ENCODE data around the gene FDXR. TPM values are rescaled to one million over a fixed set of nuclear protein-coding genes. Genes with fewer than 3 reads are reported as not detected.

The FDXR gene
- total RNA-seq, 1 donor from 2014 or later, result 12.6 TPM

- peaks cover 21% of the 10 kb centered on the region for H3K36me3 ChIP-seq
- no peaks in the 10 kb centered on the region for H3K4me1 ChIP-seq
- no peak overlapping the region for H3K27ac ChIP-seq
- intact Hi-C loops (cut with DNase I), result no loop called here
- ATAC-seq, result peak; percentile 63 to 84
- TF ChIP-seq, protein P1, sequence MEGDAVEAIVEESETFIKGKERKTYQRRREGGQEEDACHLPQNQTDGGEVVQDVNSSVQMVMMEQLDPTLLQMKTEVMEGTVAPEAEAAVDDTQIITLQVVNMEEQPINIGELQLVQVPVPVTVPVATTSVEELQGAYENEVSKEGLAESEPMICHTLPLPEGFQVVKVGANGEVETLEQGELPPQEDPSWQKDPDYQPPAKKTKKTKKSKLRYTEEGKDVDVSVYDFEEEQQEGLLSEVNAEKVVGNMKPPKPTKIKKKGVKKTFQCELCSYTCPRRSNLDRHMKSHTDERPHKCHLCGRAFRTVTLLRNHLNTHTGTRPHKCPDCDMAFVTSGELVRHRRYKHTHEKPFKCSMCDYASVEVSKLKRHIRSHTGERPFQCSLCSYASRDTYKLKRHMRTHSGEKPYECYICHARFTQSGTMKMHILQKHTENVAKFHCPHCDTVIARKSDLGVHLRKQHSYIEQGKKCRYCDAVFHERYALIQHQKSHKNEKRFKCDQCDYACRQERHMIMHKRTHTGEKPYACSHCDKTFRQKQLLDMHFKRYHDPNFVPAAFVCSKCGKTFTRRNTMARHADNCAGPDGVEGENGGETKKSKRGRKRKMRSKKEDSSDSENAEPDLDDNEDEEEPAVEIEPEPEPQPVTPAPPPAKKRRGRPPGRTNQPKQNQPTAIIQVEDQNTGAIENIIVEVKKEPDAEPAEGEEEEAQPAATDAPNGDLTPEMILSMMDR (IDR thresholded peaks at IDR 0.05), result no peak
- DNase-seq, result peak; percentile 78
- H3K9me3 ChIP-seq, result no peaks in the 10 kb centered on the region
- no peak overlapping the region for H3K4me3 ChIP-seq
- H3K27me3 ChIP-seq (ENCODE audit: low read depth), result no peaks in the 10 kb centered on the region
These were observed 45.0 kb downstream of the FDXR start for GRCh38 chr17:74827800-74828199.

GRCh38 chr17:74825952-74826719, 46.7 kb downstream of the FDXR start:
- Histone ChIP-seq H3K9me3 (no peaks in the 10 kb centered on the region), H3K4me1 (no peaks in the 10 kb centered on the region), H3K4me3 (no peak overlapping the region), H3K27me3 (ENCODE audit: low read depth) (no peaks in the 10 kb centered on the region), H3K36me3 (peaks cover 34% of the 10 kb centered on the region), H3K27ac (no peak overlapping the region)
- intact Hi-C loops (cut with DNase I), result no loop called here
- ATAC-seq, result no peak
- TF ChIP-seq, protein P1 (IDR thresholded peaks at IDR 0.05), result no peak
- no peak for DNase-seq

DNA sequence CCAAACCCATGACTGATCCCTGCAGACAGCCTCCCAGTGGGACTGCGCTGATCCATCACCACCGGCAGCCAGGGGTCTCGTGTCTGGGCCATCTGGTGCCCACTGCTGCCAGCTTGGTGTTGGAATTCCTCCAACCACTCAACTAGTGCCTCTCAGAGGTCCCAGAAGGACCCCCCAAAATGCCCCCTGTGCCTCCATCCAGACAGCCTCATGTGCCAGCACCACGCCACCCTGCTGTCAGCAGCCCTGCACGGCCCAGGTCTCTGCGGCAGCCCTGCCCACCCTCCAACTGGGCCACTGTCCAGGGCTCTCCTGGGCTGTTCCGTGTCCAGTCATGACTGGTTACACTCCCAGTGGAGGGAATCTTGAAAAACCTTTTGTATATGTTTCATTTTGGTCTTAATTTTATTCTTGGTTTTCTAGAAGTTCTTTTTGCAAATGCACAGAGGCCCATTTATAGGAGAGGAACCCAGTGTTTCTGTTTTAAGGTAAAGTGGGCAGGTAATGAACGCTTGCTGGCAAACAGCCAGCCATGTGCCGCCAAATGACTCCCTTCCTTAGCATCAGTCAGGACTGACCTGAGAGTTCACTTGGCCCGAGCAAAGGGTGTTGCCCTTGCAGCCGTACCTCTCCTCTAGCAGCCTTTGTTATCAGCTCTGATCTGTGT, 47.7 kb downstream of the FDXR start:
- no peaks in the 10 kb centered on the region for H3K4me1 ChIP-seq

DNA sequence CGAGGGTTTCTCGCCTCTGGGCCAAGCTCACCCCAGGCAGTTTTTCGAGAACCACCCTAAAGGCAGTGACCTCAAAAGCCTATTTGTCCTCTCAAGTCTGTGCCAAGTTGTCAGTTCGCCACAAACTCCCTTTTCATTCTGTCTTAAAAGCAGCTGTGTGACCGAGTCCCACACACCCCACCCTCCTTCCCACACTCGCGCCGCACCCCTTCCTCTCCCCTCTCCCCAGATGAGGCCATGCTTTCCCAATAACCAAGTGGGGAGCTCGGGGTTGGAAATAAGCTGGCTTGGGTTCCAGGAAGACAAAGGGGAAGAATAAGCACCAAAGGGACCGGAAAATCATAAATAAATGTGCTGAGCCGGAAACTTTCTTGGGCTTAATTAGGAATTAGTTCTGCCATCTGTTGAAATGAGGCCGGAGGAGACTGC, 49.8 kb downstream of the FDXR start:
- intact Hi-C loops (cut with DNase I), result no loop called here
- TF ChIP-seq, protein P1 (IDR thresholded peaks at IDR 0.05), result no peak
- H3K36me3 ChIP-seq, result peaks cover 41% of the 10 kb centered on the region
- no peaks in the 10 kb centered on the region for H3K27me3 ChIP-seq (ENCODE audit: low read depth)
- no peaks in the 10 kb centered on the region for H3K4me1 ChIP-seq
- H3K4me3 ChIP-seq, result no peak overlapping the region
- no peaks in the 10 kb centered on the region for H3K9me3 ChIP-seq
- H3K27ac ChIP-seq, result no peak overlapping the region
- no peak for DNase-seq
- ATAC-seq, result no peak

More for the DNA sequence above, 47.7 kb downstream of the FDXR start:
- Histone ChIP-seq H3K4me3 (no peak overlapping the region), H3K9me3 (no peaks in the 10 kb centered on the region), H3K27me3 (ENCODE audit: low read depth) (no peaks in the 10 kb centered on the region), H3K36me3 (peaks cover 36% of the 10 kb centered on the region), H3K27ac (no peak overlapping the region)
- TF ChIP-seq, protein P1 (IDR thresholded peaks at IDR 0.05), result no peak
- ATAC-seq, result no peak
- intact Hi-C loops (cut with DNase I), result no loop called here
- no peak for DNase-seq

DNA sequence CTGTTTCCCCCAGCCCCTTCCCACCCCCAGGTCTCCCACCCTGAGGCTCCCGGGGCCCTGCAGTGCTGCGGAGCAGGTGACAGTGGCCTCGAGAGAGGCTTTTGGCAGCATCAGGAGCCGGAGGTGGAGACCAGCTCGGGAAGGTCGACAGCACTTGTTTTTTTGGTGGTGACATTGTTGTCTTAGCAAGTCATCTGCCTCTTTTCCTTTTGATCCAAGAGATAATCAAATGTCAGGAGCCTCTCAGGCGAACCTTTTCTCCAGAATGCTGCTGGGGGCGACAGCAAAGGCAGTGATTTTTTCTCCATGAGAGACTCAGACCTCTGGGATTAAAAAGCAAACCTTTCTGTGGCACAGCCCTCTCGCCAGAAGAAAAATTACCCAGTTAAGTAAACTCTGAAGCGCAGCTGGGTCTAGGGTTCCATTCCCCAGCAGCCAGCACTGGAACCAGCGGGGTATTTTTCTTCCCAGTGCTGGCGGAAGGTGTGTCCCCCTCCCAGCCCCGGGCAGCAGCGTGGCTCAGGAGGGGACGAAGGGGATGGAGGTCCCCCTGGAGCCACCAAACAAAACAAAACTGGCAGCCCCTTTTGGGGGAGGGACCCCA, 50.4 kb downstream of the FDXR start:
- Histone ChIP-seq H3K4me1 (no peaks in the 10 kb centered on the region), H3K4me3 (no peak overlapping the region), H3K36me3 (peaks cover 47% of the 10 kb centered on the region), H3K27ac (no peak overlapping the region), H3K9me3 (no peaks in the 10 kb centered on the region), H3K27me3 (ENCODE audit: low read depth) (no peaks in the 10 kb centered on the region)
- TF ChIP-seq, protein P1 (IDR thresholded peaks at IDR 0.05), result no peak
- intact Hi-C loops (cut with DNase I), result no loop called here
- no peak for DNase-seq
- no peak for ATAC-seq
